ENCODE data around the gene RLF.

DNA sequence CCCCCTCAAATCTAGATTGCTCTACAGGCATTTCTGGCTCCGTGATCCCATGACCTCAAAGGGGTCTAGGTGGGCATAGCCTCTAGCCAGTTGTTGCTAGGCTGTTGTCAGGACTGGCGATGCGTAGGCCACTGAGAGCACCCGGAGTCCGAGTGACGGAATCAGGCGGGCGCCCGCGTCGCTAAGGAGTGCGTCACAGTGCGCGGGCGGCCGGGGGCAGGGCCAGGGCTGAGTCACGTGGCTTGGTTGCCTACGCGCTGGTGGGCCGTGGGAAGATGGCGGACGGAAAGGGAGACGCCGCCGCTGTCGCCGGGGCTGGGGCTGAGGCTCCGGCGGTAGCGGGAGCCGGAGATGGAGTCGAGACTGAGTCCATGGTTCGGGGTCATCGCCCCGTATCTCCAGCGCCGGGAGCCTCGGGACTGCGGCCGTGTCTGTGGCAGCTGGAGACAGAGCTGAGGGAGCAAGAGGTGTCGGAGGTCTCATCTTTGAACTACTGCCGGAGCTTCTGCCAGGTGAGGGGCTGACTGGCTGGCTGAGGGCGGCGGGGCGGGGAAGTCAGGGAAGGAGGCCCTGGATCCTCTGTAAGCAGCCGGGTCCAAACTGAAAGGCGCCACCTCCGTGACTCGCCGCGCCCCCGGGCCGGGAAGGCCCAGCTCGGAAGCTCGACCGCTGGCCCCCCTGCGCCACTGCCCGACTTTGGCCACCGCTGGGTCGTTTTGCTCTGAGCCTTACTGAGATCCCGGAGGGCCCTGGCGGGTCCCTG is at the start of gene RLF:
- TF ChIP-seq MAZ (IDR thresholded peaks at IDR 0.05; ENCODE audit: borderline replicate concordance, low read depth, low read length) (no peak), TP53 (CRISPR knock-in tag; IDR thresholded peaks at IDR 0.05) (no peak), POLR2AphosphoS2 (conservative IDR thresholded peaks at IDR 0.05; ENCODE audit: low read length) (no peak), HOXA7 (CRISPR knock-in tag; IDR thresholded peaks at IDR 0.05) (no peak)
- TF ChIP-seq, protein P1, sequence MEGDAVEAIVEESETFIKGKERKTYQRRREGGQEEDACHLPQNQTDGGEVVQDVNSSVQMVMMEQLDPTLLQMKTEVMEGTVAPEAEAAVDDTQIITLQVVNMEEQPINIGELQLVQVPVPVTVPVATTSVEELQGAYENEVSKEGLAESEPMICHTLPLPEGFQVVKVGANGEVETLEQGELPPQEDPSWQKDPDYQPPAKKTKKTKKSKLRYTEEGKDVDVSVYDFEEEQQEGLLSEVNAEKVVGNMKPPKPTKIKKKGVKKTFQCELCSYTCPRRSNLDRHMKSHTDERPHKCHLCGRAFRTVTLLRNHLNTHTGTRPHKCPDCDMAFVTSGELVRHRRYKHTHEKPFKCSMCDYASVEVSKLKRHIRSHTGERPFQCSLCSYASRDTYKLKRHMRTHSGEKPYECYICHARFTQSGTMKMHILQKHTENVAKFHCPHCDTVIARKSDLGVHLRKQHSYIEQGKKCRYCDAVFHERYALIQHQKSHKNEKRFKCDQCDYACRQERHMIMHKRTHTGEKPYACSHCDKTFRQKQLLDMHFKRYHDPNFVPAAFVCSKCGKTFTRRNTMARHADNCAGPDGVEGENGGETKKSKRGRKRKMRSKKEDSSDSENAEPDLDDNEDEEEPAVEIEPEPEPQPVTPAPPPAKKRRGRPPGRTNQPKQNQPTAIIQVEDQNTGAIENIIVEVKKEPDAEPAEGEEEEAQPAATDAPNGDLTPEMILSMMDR (IDR thresholded peaks at IDR 0.05), result no peak
- TF ChIP-seq, protein P2, sequence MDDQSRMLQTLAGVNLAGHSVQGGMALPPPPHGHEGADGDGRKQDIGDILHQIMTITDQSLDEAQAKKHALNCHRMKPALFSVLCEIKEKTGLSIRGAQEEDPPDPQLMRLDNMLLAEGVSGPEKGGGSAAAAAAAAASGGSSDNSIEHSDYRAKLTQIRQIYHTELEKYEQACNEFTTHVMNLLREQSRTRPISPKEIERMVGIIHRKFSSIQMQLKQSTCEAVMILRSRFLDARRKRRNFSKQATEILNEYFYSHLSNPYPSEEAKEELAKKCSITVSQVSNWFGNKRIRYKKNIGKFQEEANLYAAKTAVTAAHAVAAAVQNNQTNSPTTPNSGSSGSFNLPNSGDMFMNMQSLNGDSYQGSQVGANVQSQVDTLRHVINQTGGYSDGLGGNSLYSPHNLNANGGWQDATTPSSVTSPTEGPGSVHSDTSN (IDR thresholded peaks at IDR 0.05), result no peak
